Measurements from ENCODE around the gene RPL28. TPM values are rescaled to one million over a fixed set of nuclear protein-coding genes. Genes with fewer than 3 reads are reported as not detected.

Gene RPL28
- total RNA-seq, 2 experiments from 2014 or later = 3,001 to 3,058 TPM

DNA sequence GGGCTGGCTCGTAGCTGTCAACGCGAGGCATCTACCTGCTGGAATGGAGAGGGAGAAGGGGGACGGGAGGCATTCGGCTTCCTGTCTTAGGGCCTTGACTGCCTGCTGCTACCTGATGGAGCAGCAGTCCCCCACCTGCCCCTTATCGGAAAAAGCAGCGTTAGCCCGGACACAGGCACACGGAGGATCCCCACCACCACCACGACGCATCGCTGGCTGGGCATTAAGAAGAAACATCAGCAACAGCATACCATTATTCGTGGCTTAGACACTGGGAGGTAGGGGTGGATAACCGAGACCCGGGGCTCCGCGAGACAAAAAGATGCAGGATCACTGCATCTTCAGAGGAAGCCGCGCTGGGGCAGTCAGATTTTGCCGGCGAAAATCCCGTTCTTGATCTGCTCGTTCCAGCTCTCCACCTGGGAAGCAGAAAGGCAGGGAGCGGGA lies 32.4 kb upstream of the RPL28 start:
- TF ChIP-seq CTCF (IDR thresholded peaks at IDR 0.05) = no peak
- H3K27ac Mint-ChIP-seq = no peak overlapping the region
- peaks cover 3% of the 10 kb centered on the region for H3K36me3 Mint-ChIP-seq (ENCODE audit: low read depth)
- peaks cover 51% of the 10 kb centered on the region for H3K27me3 Mint-ChIP-seq
- DNase-seq (no peak), ATAC-seq (no peak)
- intact Hi-C loops (cut with micrococcal nuclease) = no loop called here
- ChIA-PET POLR2A (interaction anchor here (0.6 to 1.8 kb wide), 5 partner anchors 11 to 217 kb away, joined by 3 to 9 read pairs (median 3); partner anchors contain the start of gene TMEM238), CTCF (no interaction called here)
- H3K4me1 Mint-ChIP-seq (ENCODE audit: low read depth) = peaks cover 15% of the 10 kb centered on the region
- H3K9me3 Mint-ChIP-seq = no peaks in the 10 kb centered on the region
- peak overlapping the region; percentile 61 for H3K4me3 Mint-ChIP-seq

- POLR2A ChIA-PET = interaction anchor here (0.6 to 1.8 kb wide), 7 partner anchors 11 to 218 kb away, joined by 3 to 9 read pairs (median 4); partner anchors contain the start of gene TMEM238
- H3K27ac Mint-ChIP-seq = no peak overlapping the region
Observed at GRCh38 chr19:55353803-55354697, 31.7 kb upstream of the RPL28 start.

DNA sequence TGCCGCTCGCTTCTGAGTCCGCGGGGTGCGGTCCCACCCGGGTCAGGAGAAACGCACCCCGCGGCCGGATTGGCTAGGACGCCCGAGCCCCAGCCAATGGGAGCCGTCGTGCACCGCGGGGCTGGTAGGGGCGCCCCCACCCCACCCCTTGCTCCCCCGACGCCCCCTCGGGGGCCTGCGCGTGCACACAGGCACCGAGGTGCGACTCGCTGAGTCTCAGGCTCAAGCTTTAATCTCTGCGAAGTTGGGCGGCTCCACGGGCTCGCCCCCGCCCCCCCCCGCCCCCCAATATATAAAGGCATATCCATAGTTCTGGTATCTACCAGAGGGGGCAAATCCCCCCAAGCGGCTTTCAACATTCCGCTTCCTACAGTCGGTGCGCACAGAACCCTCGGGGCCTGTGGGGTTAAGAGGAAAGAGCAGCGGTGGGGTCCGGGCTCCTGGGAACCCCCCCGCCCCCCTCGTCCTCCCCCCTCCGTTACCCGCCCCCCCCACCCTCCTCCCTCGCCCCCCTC lies 31.0 kb upstream of the RPL28 start, which contains the start of gene COX6B2:
Gene COX6B2 (minus strand): TSS at position 22 of the 515 bp plus-strand sequence. CDS start 198 bp downstream, outside the sequence.
- intact Hi-C loops (cut with micrococcal nuclease) = no loop called here
- peaks cover 15% of the 10 kb centered on the region for H3K4me1 Mint-ChIP-seq (ENCODE audit: low read depth)
- no peak within 1 kb of the TSS for H3K27ac Mint-ChIP-seq
- peak within 1 kb of the TSS; percentile 61 for H3K4me3 Mint-ChIP-seq
- no peak for DNase-seq
- TF ChIP-seq CTCF (IDR thresholded peaks at IDR 0.05) = no peak
- POLR2A ChIA-PET = interaction anchor here (1.5 to 1.8 kb wide), 3 partner anchors 15 to 95 kb away, joined by 4 to 6 read pairs (median 4); partner anchors contain the start of gene TMEM238
- H3K9me3 Mint-ChIP-seq = no peaks in the 10 kb centered on the region
- no peaks in the 10 kb centered on the region for H3K36me3 Mint-ChIP-seq (ENCODE audit: low read depth)
- H3K27me3 Mint-ChIP-seq = peaks cover 51% of the 10 kb centered on the region
- no peak for ATAC-seq
- CTCF ChIA-PET = no interaction called here

More at GRCh38 chr19:55353803-55354697, 31.7 kb upstream of the RPL28 start:
- CTCF ChIA-PET = no interaction called here
- H3K4me3 Mint-ChIP-seq = peak overlapping the region; percentile 61
- intact Hi-C loops (cut with micrococcal nuclease) = no loop called here
- H3K4me1 Mint-ChIP-seq (ENCODE audit: low read depth) = peaks cover 15% of the 10 kb centered on the region
- DNase-seq = peak; percentile 76
- H3K36me3 Mint-ChIP-seq (ENCODE audit: low read depth) = no peaks in the 10 kb centered on the region
- peak; percentile 90 for ATAC-seq
- peaks cover 51% of the 10 kb centered on the region for H3K27me3 Mint-ChIP-seq
- no peaks in the 10 kb centered on the region for H3K9me3 Mint-ChIP-seq
- no peak for TF ChIP-seq CTCF (IDR thresholded peaks at IDR 0.05)

GRCh38 chr19:55355213-55355821 lies 30.4 kb upstream of the RPL28 start:
- ChIA-PET CTCF (no interaction called here), POLR2A (interaction anchor here (0.8 to 1.8 kb wide), 5 partner anchors 10 to 96 kb away, joined by 3 to 6 read pairs (median 4); partner anchors contain the start of gene TMEM238)
- H3K4me3 Mint-ChIP-seq = no peak overlapping the region
- no peaks in the 10 kb centered on the region for H3K9me3 Mint-ChIP-seq
- H3K36me3 Mint-ChIP-seq (ENCODE audit: low read depth) = no peaks in the 10 kb centered on the region
- H3K27ac Mint-ChIP-seq = no peak overlapping the region
- no peak for TF ChIP-seq CTCF (IDR thresholded peaks at IDR 0.05)
- intact Hi-C loops (cut with micrococcal nuclease) = no loop called here
- ATAC-seq (no peak), DNase-seq (no peak)
- peaks cover 50% of the 10 kb centered on the region for H3K27me3 Mint-ChIP-seq
- H3K4me1 Mint-ChIP-seq (ENCODE audit: low read depth) = peaks cover 15% of the 10 kb centered on the region
